NB4 (cell line): Measurements from ENCODE around the gene ZNF771.

Source experiments
- DNase-seq: peaks from one replicate; pipeline ENCODE4 v3.0.0; 2010; ENCODE audit warnings: low read depth
- H3K4me3 ChIP-seq: one replicate; pipeline ENCODE4 v1.5.1; 2011; ENCODE audit warnings: mild to moderate bottlenecking, low read depth, low read length, moderate library complexity
- CTCF ChIP-seq: IDR thresholded peaks from one replicate; pipeline ENCODE4 v1.5.1; 2012; ENCODE audit warnings: low read depth, low read length
- MYC ChIP-seq: IDR thresholded peaks from 2 replicates; pipeline ENCODE4 v1.6.1; 2011; ENCODE audit warnings: low read depth, low read length
- POLR2A ChIP-seq: IDR thresholded peaks from 2 replicates; pipeline ENCODE4 v1.6.1; 2011; ENCODE audit warnings: mild to moderate bottlenecking; ENCODE audit not compliant: insufficient read length; ENCODE audit errors: extremely low read depth
- TF ChIP-seq, protein P1 (sequence below): IDR thresholded peaks from 2 replicates; pipeline ENCODE4 v1.6.1; 2011; ENCODE audit warnings: low read depth, low read length

The ZNF771 gene

DNA sequence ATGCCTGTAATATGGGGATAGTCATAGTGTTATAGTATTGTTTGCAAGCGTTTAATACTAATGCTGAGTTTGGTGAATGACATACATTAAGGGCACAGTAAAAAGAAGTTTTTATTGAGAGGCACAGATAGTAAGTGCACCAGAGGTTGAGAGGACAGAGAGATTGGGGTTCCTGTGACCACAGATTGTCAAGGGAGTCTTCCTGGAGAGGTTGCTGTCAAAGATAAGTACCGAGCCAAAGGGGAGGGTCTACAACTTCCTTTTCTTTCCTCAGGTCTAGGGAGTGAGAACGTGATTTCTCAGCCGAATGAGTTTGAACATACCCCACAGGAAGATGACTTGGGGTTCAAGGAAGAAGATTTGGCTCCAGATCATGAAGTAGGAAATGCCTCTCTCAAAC, 10.3 kb upstream of the ZNF771 start:
- no peak overlapping the region for H3K4me3 ChIP-seq
- no peak for DNase-seq

DNA sequence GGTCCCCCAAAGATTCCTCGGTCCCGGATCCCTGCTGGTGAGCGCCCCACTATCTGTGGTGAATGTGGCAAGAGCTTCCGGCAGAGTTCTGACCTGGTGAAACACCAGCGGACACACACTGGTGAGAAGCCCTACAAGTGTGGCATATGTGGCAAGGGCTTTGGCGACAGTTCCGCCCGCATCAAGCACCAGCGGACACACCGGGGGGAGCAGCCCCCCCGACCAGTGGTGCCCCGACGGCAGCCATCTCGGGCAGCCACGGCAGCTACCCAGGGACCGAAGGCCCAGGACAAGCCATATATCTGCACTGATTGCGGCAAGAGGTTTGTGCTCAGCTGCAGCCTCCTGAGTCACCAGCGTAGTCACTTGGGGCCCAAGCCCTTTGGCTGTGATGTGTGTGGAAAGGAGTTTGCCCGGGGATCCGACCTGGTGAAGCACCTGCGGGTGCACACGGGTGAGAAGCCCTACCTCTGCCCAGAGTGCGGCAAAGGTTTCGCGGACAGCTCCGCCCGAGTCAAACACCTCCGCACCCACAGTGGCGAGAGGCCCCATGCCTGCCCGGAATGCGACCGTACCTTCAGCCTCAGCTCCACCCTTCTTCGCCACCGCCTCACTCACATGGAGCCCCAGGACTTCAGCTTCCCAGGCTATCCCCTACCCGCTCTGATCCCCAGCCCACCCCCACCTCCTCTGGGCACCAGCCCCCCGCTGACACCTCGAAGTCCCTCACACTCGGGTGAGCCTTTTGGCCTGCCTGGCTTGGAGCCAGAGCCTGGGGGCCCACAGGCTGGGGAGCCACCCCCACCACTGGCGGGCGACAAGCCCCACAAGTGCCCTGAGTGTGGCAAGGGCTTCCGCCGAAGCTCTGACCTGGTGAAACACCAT, 9.4 kb upstream of the ZNF771 start:
- DNase-seq: no peak
- TF ChIP-seq, protein P1, sequence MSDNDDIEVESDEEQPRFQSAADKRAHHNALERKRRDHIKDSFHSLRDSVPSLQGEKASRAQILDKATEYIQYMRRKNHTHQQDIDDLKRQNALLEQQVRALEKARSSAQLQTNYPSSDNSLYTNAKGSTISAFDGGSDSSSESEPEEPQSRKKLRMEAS: no peak
- no peak for TF ChIP-seq CTCF
- TF ChIP-seq POLR2A: no peak
- no peak for TF ChIP-seq MYC
- no peak overlapping the region for H3K4me3 ChIP-seq

More for the DNA sequence above, 10.3 kb upstream of the ZNF771 start:
- TF ChIP-seq, protein P1: no peak
- TF ChIP-seq MYC: no peak

DNA sequence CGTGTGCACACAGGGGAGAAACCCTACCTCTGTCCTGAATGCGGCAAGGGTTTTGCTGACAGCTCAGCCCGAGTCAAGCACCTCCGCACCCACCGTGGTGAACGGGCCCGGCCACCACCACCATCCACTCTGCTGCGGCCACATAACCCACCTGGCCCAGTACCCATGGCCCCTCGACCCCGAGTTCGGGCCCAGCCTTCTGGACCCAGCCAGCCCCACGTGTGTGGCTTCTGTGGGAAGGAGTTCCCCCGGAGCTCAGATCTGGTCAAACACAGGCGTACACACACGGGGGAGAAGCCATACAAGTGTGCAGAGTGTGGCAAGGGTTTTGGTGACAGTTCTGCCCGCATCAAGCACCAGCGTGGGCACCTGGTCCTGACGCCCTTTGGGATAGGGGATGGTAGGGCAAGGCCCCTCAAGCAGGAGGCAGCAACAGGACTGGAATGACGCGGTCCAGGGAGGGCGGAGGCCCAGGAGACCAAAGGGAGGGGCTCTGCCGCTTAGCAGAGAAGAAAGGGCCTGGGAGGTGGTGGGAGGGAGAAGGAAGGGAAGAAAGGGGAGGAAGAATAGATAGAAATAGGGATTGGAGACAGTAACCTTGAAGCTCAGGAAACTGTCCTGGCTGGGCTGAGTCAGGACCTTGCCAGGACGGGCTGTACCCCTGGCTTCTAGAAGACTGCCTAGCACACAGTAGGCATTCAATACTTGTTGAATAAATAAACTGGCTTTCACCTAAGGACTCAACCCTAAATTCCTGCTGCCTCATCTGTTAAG, 8.6 kb upstream of the ZNF771 start:
- DNase-seq: no peak
- no peak for TF ChIP-seq POLR2A
- no peak for TF ChIP-seq CTCF
- TF ChIP-seq, protein P1: no peak
- TF ChIP-seq MYC: no peak
- H3K4me3 ChIP-seq: no peak overlapping the region

DNA sequence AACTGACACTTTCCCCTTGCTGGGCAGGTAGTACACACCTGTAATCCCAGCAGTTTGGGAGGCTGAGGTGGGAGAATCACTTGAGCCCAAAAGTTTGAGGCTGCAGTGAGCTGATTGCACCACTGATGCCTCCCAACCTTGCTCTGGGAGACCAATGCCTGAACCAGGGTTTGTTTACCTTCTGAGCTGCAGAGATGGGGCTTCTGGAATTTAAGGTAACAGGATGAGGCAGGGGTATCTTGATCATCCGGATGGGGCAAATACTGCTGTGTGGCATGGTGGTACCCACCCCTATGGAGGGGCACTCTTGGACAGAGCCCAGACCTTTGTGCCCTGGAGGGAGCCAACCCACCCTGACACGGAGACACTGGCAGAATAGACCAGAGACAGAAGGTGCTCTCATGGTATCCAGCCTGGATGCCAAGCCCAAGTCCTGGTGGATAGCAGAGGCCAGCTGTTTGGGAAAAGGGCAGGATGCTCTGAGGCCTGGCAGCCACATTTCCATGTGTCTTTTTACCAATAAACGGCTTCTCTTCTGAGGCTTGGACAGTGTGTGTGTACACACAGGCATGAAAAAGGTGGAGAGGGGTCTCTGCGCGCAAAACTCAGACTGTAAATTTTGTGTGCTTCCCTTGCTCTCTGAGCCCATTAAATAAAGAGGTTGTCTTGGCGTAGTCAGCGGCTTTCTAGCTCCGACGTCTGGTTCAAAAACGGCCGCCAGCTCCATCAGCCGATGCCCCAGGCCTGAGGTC, 7.8 kb upstream of the ZNF771 start:
- TF ChIP-seq MYC: no peak
- TF ChIP-seq, protein P1: no peak
- no peak for TF ChIP-seq CTCF
- TF ChIP-seq POLR2A: no peak
- no peak for DNase-seq
- H3K4me3 ChIP-seq: peak overlapping the region; percentile 62

GRCh38 chr16:30401768-30402425, 5.5 kb upstream of the ZNF771 start:
- DNase-seq: no peak
- TF ChIP-seq CTCF: no peak
- TF ChIP-seq POLR2A: no peak
- TF ChIP-seq, protein P1: no peak
- TF ChIP-seq MYC: no peak

More at GRCh38 chr16:30401768-30402425, 5.5 kb upstream of the ZNF771 start:
- H3K4me3 ChIP-seq: no peak overlapping the region
